ENCODE data around the gene MND1. TPM values are rescaled to one million over a fixed set of nuclear protein-coding genes. Genes with fewer than 3 reads are reported as not detected.

The MND1 gene
- total RNA-seq, 5 donors from 2014 or later (not counting 1 experiment from before 2014, with no cell fraction given), result 0.53 to 1.1 (median 0.70) TPM; not detected in 2

DNA sequence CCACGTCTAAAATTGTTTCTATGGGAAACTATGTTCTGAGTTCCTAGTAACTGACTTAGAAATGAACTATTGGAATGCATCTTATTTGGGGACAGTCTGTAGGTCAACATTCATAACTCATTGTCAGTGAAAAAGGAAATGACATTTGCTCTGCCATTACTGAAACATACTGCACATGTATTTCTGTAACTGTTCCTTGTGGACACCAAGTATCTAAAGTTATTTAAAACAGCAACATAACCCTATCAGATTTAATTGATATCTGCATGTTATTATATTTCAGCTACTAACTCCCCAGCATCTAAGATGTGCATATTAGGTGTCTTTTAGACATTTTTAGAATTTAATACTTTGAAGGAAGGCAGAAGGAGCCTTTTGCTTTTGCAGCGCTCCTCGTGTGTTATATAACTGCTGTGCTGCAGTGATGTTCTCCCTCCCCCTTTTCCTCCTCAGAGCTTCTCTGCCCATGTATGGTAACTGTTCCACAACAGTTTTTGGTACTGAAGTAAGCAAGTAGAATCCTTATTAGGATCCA, 84.5 kb downstream of the MND1 start:
- H3K27me3 ChIP-seq (replicated peaks in 1 of 2; ENCODE audit: control insufficient read depth in 2 of 2, extremely low read depth in 1 of 2, insufficient read depth in 2 of 2, low read length in 1 of 2), result no peaks in the 10 kb centered on the region
- ATAC-seq (replicated peaks in 1 of 4) (peak in 3 of 4 experiments; percentile 54 to 63 (median 58)), DNase-seq (peak in 8 of 35 experiments; percentile 9 to 55 (median 20))
- no peaks in the 10 kb centered on the region for H3K9me3 ChIP-seq
- Mint-ChIP-seq H3K36me3 (no peaks in the 10 kb centered on the region), H3K27ac (peak overlapping the region; percentile 92 to 95), H3K4me3 (peak overlapping the region; percentile 35 to 61 (median 39)), H3K4me1 (peaks cover 70 to 74% (median 70%) of the 10 kb centered on the region in 3 donors), H3K27me3 (no peaks in the 10 kb centered on the region), H3K9me3 (no peaks in the 10 kb centered on the region)
- ChIA-PET POLR2A (interaction anchor here (0.6 to 0.7 kb wide), 3 partner anchors 8 to 96 kb away, joined by 3 to 4 read pairs (median 3); no protein-coding TSS in a partner anchor), CTCF (interaction anchor here (0.6 to 2.0 kb wide), 6 partner anchors 19 to 710 kb away, joined by 3 to 15 read pairs (median 5); partner anchors contain the start of gene TMEM131L (in 1 of the 2))
- no peak overlapping the region for H3K4me3 ChIP-seq (ENCODE audit: control insufficient read depth in 1 of 2, extremely low read depth in 1 of 2, low read length in 1 of 2)
- H3K4me1 ChIP-seq (ENCODE audit: control insufficient read depth in 1 of 2, extremely low read depth in 1 of 2, insufficient read depth in 2 of 2, low read length in 2 of 2), result peaks cover 58 to 60% of the 10 kb centered on the region in 2 experiments
- H3K27ac ChIP-seq (ENCODE audit: low read length), result peak overlapping the region; percentile 40
- WGBS (ENCODE audit: insufficient coverage), result no CpG with 5 or more reads among the region's 3 CpGs
- no peaks in the 10 kb centered on the region for H3K36me3 ChIP-seq (ENCODE audit: control insufficient read depth in 2 of 2, extremely low read depth in 1 of 2, insufficient read depth in 1 of 2, low read length in 1 of 2)

- no peaks in the 10 kb centered on the region for H3K36me3 Mint-ChIP-seq
- 7% methylated on average over 8 of the region's 12 CpGs for WGBS (ENCODE audit: insufficient coverage)
These were observed 88.7 kb downstream of the MND1 start for GRCh38 chr4:153432965-153433753.

DNA sequence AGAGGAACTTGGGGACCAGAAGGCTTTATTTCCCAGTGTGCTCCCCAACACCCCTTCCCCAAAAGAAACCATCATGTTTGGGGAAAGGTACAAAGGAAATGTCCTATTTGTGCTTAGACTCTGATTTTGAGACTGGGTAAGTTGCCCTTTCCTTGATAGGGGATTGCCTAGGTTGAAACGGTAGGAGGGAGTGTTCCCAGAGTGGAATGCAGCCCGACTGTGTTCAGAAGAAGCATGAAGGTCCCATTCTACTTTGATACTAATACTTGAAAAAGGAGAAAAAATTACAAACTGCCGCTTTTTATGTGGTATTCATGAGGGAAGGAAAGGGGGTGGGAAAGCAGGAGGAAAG, 89.2 kb downstream of the MND1 start:
- Histone ChIP-seq H3K36me3 (ENCODE audit: control insufficient read depth in 2 of 2, extremely low read depth in 1 of 2, insufficient read depth in 1 of 2, low read length in 1 of 2) (no peaks in the 10 kb centered on the region), H3K27me3 (replicated peaks in 1 of 2; ENCODE audit: control insufficient read depth in 2 of 2, extremely low read depth in 1 of 2, insufficient read depth in 2 of 2, low read length in 1 of 2) (no peaks in the 10 kb centered on the region), H3K9me3 (no peaks in the 10 kb centered on the region), H3K27ac (ENCODE audit: low read length) (peak overlapping the region; percentile 69), H3K4me3 (ENCODE audit: control insufficient read depth in 1 of 2, extremely low read depth in 1 of 2, low read length in 1 of 2) (peak overlapping the region; percentile 17 to 40), H3K4me1 (ENCODE audit: control insufficient read depth in 1 of 2, extremely low read depth in 1 of 2, insufficient read depth in 2 of 2, low read length in 2 of 2) (peaks cover 34 to 39% of the 10 kb centered on the region in 2 experiments)
- ATAC-seq (replicated peaks in 1 of 4), result peak in 1 of 4 experiments; percentile 15
- no peak for DNase-seq
- H3K27ac Mint-ChIP-seq, result peak overlapping the region; percentile 95 to 99
- no CpG with 5 or more reads among the region's 3 CpGs for WGBS (ENCODE audit: insufficient coverage)
- H3K27me3 Mint-ChIP-seq, result no peaks in the 10 kb centered on the region
- H3K4me3 Mint-ChIP-seq, result peak overlapping the region; percentile 79 to 85 (median 81)
- no peaks in the 10 kb centered on the region for H3K36me3 Mint-ChIP-seq
- ChIA-PET POLR2A (no interaction called here), CTCF (interaction anchor here (0.6 to 2.1 kb wide), 8 partner anchors 11 to 140 kb away, joined by 3 to 33 read pairs (median 5); partner anchors contain the start of gene TMEM131L (in 1 of the 2))
- peaks cover 61 to 71% (median 61%) of the 10 kb centered on the region in 3 donors for H3K4me1 Mint-ChIP-seq
- no peaks in the 10 kb centered on the region for H3K9me3 Mint-ChIP-seq

More at GRCh38 chr4:153432965-153433753, 88.7 kb downstream of the MND1 start:
- ChIA-PET POLR2A (interaction anchor here in 1 of 2 donors (0.7 kb wide), 1 partner anchor 65 kb away, joined by 6 read pairs; no protein-coding TSS in a partner anchor), CTCF (interaction anchor here (0.6 to 2.3 kb wide), 26 partner anchors 12 to 902 kb away, joined by 3 to 33 read pairs (median 4); partner anchors contain the start of gene TMEM131L (in 1 of the 2))
- ATAC-seq (replicated peaks in 1 of 4) (peak; percentile 67 to 82 (median 74)), DNase-seq (peak; percentile 13 to 83 (median 54))
- no peaks in the 10 kb centered on the region for H3K27me3 Mint-ChIP-seq
- Histone ChIP-seq H3K27me3 (replicated peaks in 1 of 2; ENCODE audit: control insufficient read depth in 2 of 2, extremely low read depth in 1 of 2, insufficient read depth in 2 of 2, low read length in 1 of 2) (no peaks in the 10 kb centered on the region), H3K27ac (ENCODE audit: low read length) (peak overlapping the region; percentile 69), H3K36me3 (ENCODE audit: control insufficient read depth in 2 of 2, extremely low read depth in 1 of 2, insufficient read depth in 1 of 2, low read length in 1 of 2) (no peaks in the 10 kb centered on the region), H3K9me3 (no peaks in the 10 kb centered on the region), H3K4me1 (ENCODE audit: control insufficient read depth in 1 of 2, extremely low read depth in 1 of 2, insufficient read depth in 2 of 2, low read length in 2 of 2) (peaks cover 37 to 40% of the 10 kb centered on the region in 2 experiments), H3K4me3 (ENCODE audit: control insufficient read depth in 1 of 2, extremely low read depth in 1 of 2, low read length in 1 of 2) (peak overlapping the region; percentile 17 to 40)
- peak overlapping the region; percentile 95 to 99 for H3K27ac Mint-ChIP-seq
- peak overlapping the region; percentile 79 to 85 (median 81) for H3K4me3 Mint-ChIP-seq
- H3K9me3 Mint-ChIP-seq, result no peaks in the 10 kb centered on the region
- H3K4me1 Mint-ChIP-seq, result peaks cover 61 to 71% (median 63%) of the 10 kb centered on the region in 3 donors

DNA sequence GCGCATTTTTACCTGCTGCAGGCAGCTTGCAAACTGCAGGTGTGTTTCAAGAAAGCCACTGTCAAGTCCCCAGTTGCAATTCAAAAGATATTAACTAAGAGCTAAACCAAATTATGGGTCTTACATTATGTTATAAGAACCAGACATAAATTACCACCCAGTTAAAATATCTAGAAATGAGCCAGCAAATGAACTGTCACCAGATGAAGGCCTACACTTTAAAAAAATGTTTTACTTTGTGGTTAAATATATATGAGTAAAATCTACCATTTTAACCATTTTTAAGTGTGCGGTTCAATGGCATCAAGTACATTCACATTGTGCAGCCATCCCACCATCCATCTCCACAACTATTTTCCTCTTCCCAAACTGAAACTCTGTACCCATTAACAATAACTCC, 89.7 kb downstream of the MND1 start:
- no peaks in the 10 kb centered on the region for H3K9me3 Mint-ChIP-seq
- H3K9me3 ChIP-seq, result no peaks in the 10 kb centered on the region
- no peaks in the 10 kb centered on the region for H3K36me3 ChIP-seq (ENCODE audit: control insufficient read depth in 2 of 2, extremely low read depth in 1 of 2, insufficient read depth in 1 of 2, low read length in 1 of 2)
- no peaks in the 10 kb centered on the region for H3K36me3 Mint-ChIP-seq
- no peaks in the 10 kb centered on the region for H3K27me3 ChIP-seq (replicated peaks in 1 of 2; ENCODE audit: control insufficient read depth in 2 of 2, extremely low read depth in 1 of 2, insufficient read depth in 2 of 2, low read length in 1 of 2)
- DNase-seq (no peak), ATAC-seq (replicated peaks in 1 of 4) (no peak)
- peaks cover 36 to 38% of the 10 kb centered on the region in 2 experiments for H3K4me1 ChIP-seq (ENCODE audit: control insufficient read depth in 1 of 2, extremely low read depth in 1 of 2, insufficient read depth in 2 of 2, low read length in 2 of 2)
- H3K27ac ChIP-seq (ENCODE audit: low read length), result no peak overlapping the region
- H3K4me3 ChIP-seq (ENCODE audit: control insufficient read depth in 1 of 2, extremely low read depth in 1 of 2, low read length in 1 of 2), result no peak overlapping the region
- ChIA-PET CTCF (interaction anchor here (0.6 to 1.6 kb wide), 4 partner anchors 11 to 140 kb away, joined by 3 to 6 read pairs (median 4); partner anchors contain the start of gene TMEM131L (in 1 of the 2)), POLR2A (interaction anchor here in 1 of 2 donors (0.5 kb wide), 1 partner anchor 96 kb away, joined by 3 read pairs; no protein-coding TSS in a partner anchor)
- H3K4me1 Mint-ChIP-seq, result peaks cover 61 to 71% (median 61%) of the 10 kb centered on the region in 3 donors
- no peaks in the 10 kb centered on the region for H3K27me3 Mint-ChIP-seq
- peak overlapping the region; percentile 95 to 99 for H3K27ac Mint-ChIP-seq
- 50% methylated on average over 1 of the region's 2 CpGs for WGBS (ENCODE audit: insufficient coverage)
- peak overlapping the region; percentile 79 to 85 (median 81) for H3K4me3 Mint-ChIP-seq

GRCh38 chr4:153438916-153439756, 94.6 kb downstream of the MND1 start:
- CTCF ChIA-PET, result interaction anchor here (0.6 to 1.7 kb wide), 7 partner anchors 22 to 348 kb away, joined by 3 to 9 read pairs (median 6); no protein-coding TSS in a partner anchor
- Histone ChIP-seq H3K4me1 (ENCODE audit: control insufficient read depth in 1 of 2, extremely low read depth in 1 of 2, insufficient read depth in 2 of 2, low read length in 2 of 2) (peaks cover 12 to 23% of the 10 kb centered on the region in 2 experiments), H3K4me3 (ENCODE audit: control insufficient read depth in 1 of 2, extremely low read depth in 1 of 2, low read length in 1 of 2) (peak overlapping the region; percentile 53 to 83), H3K36me3 (ENCODE audit: control insufficient read depth in 2 of 2, extremely low read depth in 1 of 2, insufficient read depth in 1 of 2, low read length in 1 of 2) (no peaks in the 10 kb centered on the region), H3K27me3 (replicated peaks in 1 of 2; ENCODE audit: control insufficient read depth in 2 of 2, extremely low read depth in 1 of 2, insufficient read depth in 2 of 2, low read length in 1 of 2) (no peaks in the 10 kb centered on the region), H3K27ac (ENCODE audit: low read length) (peak overlapping the region; percentile 90), H3K9me3 (no peaks in the 10 kb centered on the region)
- Mint-ChIP-seq H3K27me3 (no peaks in the 10 kb centered on the region), H3K36me3 (no peaks in the 10 kb centered on the region), H3K27ac (peak overlapping the region; percentile 89 to 94), H3K4me1 (peaks cover 38 to 51% (median 48%) of the 10 kb centered on the region in 3 donors), H3K4me3 (peak overlapping the region; percentile 78 to 82 (median 78)), H3K9me3 (no peaks in the 10 kb centered on the region)
- POLR2A ChIA-PET, result interaction anchor here (0.6 to 0.7 kb wide), 2 partner anchors 10 to 25 kb away, joined by 3 to 6 read pairs; no protein-coding TSS in a partner anchor
- DNase-seq (peak in 31 of 35 experiments; percentile 4 to 62 (median 21)), ATAC-seq (replicated peaks in 1 of 4) (peak; percentile 76 to 86 (median 80))
- 24% methylated on average over 3 of the region's 13 CpGs for WGBS (ENCODE audit: insufficient coverage)
